ENCODE data around the gene ZBTB7A. TPM values are rescaled to one million over a fixed set of nuclear protein-coding genes. Genes with fewer than 3 reads are reported as not detected.

The ZBTB7A gene
- total RNA-seq, 1 experiment from 2014 or later, result 49.5 TPM

GRCh38 chr19:4068047-4068966 lies 1.6 kb upstream of the ZBTB7A start:
- Histone ChIP-seq H3K9me3 (ENCODE audit: control insufficient read depth in 1 of 2, insufficient read depth in 1 of 2, low read depth in 1 of 2, low read length in 2 of 2) (no peaks in the 10 kb centered on the region), H3K4me2 (ENCODE audit: low read length) (peak overlapping the region; percentile 89), H3K4me3 (replicated peaks in 1 of 2; ENCODE audit: low read depth in 1 of 2, low read length in 2 of 2) (peak overlapping the region; percentile 75 to 82; a peak in 1 of 4 replicates), H3K4me1 (ENCODE audit: control insufficient read depth in 1 of 2, insufficient read depth in 2 of 2, low read length in 2 of 2) (peaks cover 10 to 19% of the 10 kb centered on the region in 2 experiments), H2AFZ (ENCODE audit: low read depth, low read length, poor library complexity, severe bottlenecking) (no peak overlapping the region), H3K9me2 (ENCODE audit: insufficient read depth) (no peaks in the 10 kb centered on the region), H3K9ac (ENCODE audit: low read length) (no peak overlapping the region), H3K79me2 (ENCODE audit: insufficient read depth, low read length) (peaks cover 18% of the 10 kb centered on the region), H3K27me3 (ENCODE audit: insufficient read depth, low read length) (no peaks in the 10 kb centered on the region), H3K27ac (ENCODE audit: low read depth, low read length) (no peak overlapping the region), H3K36me3 (ENCODE audit: control insufficient read depth in 1 of 2, insufficient read depth in 2 of 2, low read length in 2 of 2) (peaks cover 0 to 2% of the 10 kb centered on the region in 2 experiments; a peak in 1 of 4 replicates), H4K20me1 (ENCODE audit: insufficient read depth) (no peaks in the 10 kb centered on the region; the same call in 1 of the 2 replicates)
- DNase-seq (ENCODE audit: low read depth, low spot score) (no peak), ATAC-seq (no peak)
- intact Hi-C loops (cut with micrococcal nuclease), result loop anchor here (5.0 to 10.0 kb wide), 3 partner anchors 66 to 364 kb away; partner anchors contain the start of genes ANKRD24, PIP5K1C, SIRT6 and TJP3
- RAD21 ChIA-PET (ENCODE audit: low non-redundant PET in 1 of 2, low total read pairs in 2 of 2, uncharacterized antibody in 2 of 2, unreplicated experiment in 2 of 2), result no interaction called here
- BruUV-seq (replicated peaks), result no TSS peak
- POLR2A ChIA-PET, result no interaction called here
- TF ChIP-seq, protein P1, sequence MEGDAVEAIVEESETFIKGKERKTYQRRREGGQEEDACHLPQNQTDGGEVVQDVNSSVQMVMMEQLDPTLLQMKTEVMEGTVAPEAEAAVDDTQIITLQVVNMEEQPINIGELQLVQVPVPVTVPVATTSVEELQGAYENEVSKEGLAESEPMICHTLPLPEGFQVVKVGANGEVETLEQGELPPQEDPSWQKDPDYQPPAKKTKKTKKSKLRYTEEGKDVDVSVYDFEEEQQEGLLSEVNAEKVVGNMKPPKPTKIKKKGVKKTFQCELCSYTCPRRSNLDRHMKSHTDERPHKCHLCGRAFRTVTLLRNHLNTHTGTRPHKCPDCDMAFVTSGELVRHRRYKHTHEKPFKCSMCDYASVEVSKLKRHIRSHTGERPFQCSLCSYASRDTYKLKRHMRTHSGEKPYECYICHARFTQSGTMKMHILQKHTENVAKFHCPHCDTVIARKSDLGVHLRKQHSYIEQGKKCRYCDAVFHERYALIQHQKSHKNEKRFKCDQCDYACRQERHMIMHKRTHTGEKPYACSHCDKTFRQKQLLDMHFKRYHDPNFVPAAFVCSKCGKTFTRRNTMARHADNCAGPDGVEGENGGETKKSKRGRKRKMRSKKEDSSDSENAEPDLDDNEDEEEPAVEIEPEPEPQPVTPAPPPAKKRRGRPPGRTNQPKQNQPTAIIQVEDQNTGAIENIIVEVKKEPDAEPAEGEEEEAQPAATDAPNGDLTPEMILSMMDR (IDR thresholded peaks at IDR 0.05 in 2 of 3, conservative IDR thresholded peaks at IDR 0.05 in 1 of 3; ENCODE audit: borderline replicate concordance in 1 of 3, insufficient read depth in 1 of 3, low read depth in 2 of 3, low read length in 2 of 3), result no peak
- no peak for TF ChIP-seq EGR1 (IDR thresholded peaks at IDR 0.05; ENCODE audit: low read depth)
- TF ChIP-seq, protein P2, sequence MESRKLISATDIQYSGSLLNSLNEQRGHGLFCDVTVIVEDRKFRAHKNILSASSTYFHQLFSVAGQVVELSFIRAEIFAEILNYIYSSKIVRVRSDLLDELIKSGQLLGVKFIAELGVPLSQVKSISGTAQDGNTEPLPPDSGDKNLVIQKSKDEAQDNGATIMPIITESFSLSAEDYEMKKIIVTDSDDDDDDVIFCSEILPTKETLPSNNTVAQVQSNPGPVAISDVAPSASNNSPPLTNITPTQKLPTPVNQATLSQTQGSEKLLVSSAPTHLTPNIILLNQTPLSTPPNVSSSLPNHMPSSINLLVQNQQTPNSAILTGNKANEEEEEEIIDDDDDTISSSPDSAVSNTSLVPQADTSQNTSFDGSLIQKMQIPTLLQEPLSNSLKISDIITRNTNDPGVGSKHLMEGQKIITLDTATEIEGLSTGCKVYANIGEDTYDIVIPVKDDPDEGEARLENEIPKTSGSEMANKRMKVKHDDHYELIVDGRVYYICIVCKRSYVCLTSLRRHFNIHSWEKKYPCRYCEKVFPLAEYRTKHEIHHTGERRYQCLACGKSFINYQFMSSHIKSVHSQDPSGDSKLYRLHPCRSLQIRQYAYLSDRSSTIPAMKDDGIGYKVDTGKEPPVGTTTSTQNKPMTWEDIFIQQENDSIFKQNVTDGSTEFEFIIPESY (IDR thresholded peaks at IDR 0.05; ENCODE audit: extremely low read depth, insufficient replicate concordance, low read length), result no peak
- TF ChIP-seq RAD21 (IDR thresholded peaks at IDR 0.05; ENCODE audit: low read depth), result no peak
- TF ChIP-seq POLR2AphosphoS5 (IDR thresholded peaks at IDR 0.05; ENCODE audit: low read depth, low read length), result no peak
- no peak for TF ChIP-seq FOSL1 (IDR thresholded peaks at IDR 0.05; ENCODE audit: low read depth)
- TF ChIP-seq ZNF274 (IDR thresholded peaks at IDR 0.05; ENCODE audit: low read depth, low read length), result no peak
- TF ChIP-seq YY1 (IDR thresholded peaks at IDR 0.05; ENCODE audit: extremely low read depth, insufficient replicate concordance, low read depth, low read length), result no peak
- TF ChIP-seq SP1 (IDR thresholded peaks at IDR 0.05; ENCODE audit: low read depth), result no peak
- TF ChIP-seq TCF7L2 (IDR thresholded peaks at IDR 0.05; ENCODE audit: borderline replicate concordance, extremely low read depth, insufficient read depth, insufficient read length), result no peak
- CTCF ChIA-PET, result no interaction called here
